IPS DF 4.7 (cell line): ENCODE data around the gene MIB1.

ENCODE experiments used
- DNase-seq: peaks from one replicate; pipeline ENCODE4 v3.0.0-alpha.2; 2013; ENCODE audit warnings: low spot score; ENCODE audit errors: extremely low read depth

Gene MIB1

GRCh38 chr18:21894619-21895367 lies 154.2 kb downstream of the MIB1 start:
- DNase-seq, result no peak

- no peak for DNase-seq
Measured at GRCh38 chr18:21896732-21897336, 156.2 kb downstream of the MIB1 start.

GRCh38 chr18:21897811-21898210 lies 157.2 kb downstream of the MIB1 start:
- peak; percentile 53 for DNase-seq

GRCh38 chr18:21900605-21901352 lies 160.2 kb downstream of the MIB1 start:
- no peak for DNase-seq

- DNase-seq, result no peak
Measured at GRCh38 chr18:21901423-21901945, 160.9 kb downstream of the MIB1 start.

GRCh38 chr18:21903709-21904108 lies 163.1 kb downstream of the MIB1 start:
- no peak for DNase-seq

GRCh38 chr18:21904856-21905255 lies 164.3 kb downstream of the MIB1 start:
- DNase-seq, result no peak

GRCh38 chr18:21907451-21907850 lies 166.9 kb downstream of the MIB1 start:
- DNase-seq, result no peak

- no peak for DNase-seq
Measured at GRCh38 chr18:21908711-21909110, 168.1 kb downstream of the MIB1 start.

GRCh38 chr18:21910906-21911305 lies 170.3 kb downstream of the MIB1 start:
- DNase-seq, result no peak

- no peak for DNase-seq
Measured at GRCh38 chr18:21911551-21911950, 171.0 kb downstream of the MIB1 start.

- DNase-seq, result no peak
Measured at GRCh38 chr18:21912339-21913239, 172.0 kb downstream of the MIB1 start.

GRCh38 chr18:21914739-21915319 lies 174.2 kb downstream of the MIB1 start:
- DNase-seq, result no peak

- no peak for DNase-seq
Measured at GRCh38 chr18:21915546-21915945, 175.0 kb downstream of the MIB1 start.

GRCh38 chr18:21916594-21916993 lies 176.0 kb downstream of the MIB1 start:
- DNase-seq, result no peak

GRCh38 chr18:21918693-21919092 lies 178.1 kb downstream of the MIB1 start:
- no peak for DNase-seq
